ENCODE data around the gene TFF1.

DNA sequence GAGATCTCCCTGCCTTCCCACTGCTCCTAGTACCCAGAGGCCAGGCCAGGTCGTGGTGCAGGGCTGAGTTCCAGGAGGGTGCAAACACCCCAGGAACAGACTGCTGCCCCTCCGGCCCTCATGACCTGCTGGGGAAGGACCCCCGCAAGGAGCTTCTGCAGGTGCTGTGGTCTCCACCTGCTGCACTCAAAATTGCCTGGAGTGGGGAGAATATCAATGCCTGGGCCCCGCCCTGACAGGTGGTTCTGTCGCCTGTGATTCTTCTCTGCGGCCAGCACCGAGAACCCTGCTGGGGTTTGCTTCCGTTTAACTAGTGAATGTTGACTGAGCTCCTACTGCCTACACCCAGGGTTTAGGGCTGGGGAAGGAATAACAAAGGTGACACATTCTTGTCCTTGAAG, 49.0 kb downstream of the TFF1 start:
- TF ChIP-seq POLR2A (IDR thresholded peaks at IDR 0.05), result no peak
- TF ChIP-seq, protein P1, sequence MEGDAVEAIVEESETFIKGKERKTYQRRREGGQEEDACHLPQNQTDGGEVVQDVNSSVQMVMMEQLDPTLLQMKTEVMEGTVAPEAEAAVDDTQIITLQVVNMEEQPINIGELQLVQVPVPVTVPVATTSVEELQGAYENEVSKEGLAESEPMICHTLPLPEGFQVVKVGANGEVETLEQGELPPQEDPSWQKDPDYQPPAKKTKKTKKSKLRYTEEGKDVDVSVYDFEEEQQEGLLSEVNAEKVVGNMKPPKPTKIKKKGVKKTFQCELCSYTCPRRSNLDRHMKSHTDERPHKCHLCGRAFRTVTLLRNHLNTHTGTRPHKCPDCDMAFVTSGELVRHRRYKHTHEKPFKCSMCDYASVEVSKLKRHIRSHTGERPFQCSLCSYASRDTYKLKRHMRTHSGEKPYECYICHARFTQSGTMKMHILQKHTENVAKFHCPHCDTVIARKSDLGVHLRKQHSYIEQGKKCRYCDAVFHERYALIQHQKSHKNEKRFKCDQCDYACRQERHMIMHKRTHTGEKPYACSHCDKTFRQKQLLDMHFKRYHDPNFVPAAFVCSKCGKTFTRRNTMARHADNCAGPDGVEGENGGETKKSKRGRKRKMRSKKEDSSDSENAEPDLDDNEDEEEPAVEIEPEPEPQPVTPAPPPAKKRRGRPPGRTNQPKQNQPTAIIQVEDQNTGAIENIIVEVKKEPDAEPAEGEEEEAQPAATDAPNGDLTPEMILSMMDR (IDR thresholded peaks at IDR 0.05), result no peak
- no peak for TF ChIP-seq POLR2AphosphoS5 (IDR thresholded peaks at IDR 0.05)
